Lung (tissue), 12 donors: ENCODE results near the gene ZNF606. TPM values are rescaled to one million over a fixed set of nuclear protein-coding genes. Genes with fewer than 3 reads are reported as not detected.

Experiments
- ATAC-seq: fragments of 200-7000 bp; cut with Tn5 transposase; one replicate; pipeline ENCODE4 v1.9.1; 2020; ENCODE audit warnings: moderate number of reproducible peaks; ENCODE audit not compliant: insufficient read depth, low FRiP score
- DNase-seq, 3 donors: peaks; one replicate each; pipeline ENCODE4 v3.0.0-alpha.2; 2013 to 2017
- H3K27ac ChIP-seq, 2 donors: one replicate each; pipeline ENCODE4 v1.5.1; 2013; ENCODE audit warnings: mild to moderate bottlenecking in 2 of 2, moderate library complexity in 2 of 2, control low read depth in 1 of 2, inconsistent platforms in 1 of 2, low read depth in 1 of 2, low read length in 1 of 2
- H3K27me3 ChIP-seq, 3 donors: one replicate each; pipeline ENCODE4 v1.5.1; 2013; ENCODE audit warnings: low read length in 2 of 3; ENCODE audit not compliant: control insufficient read depth in 3 of 3, insufficient read depth in 3 of 3
- H3K36me3 ChIP-seq, 4 donors: one replicate each; pipeline ENCODE4 v1.5.1; 2013; ENCODE audit warnings: low read length in 4 of 4, mild to moderate bottlenecking in 1 of 4, moderate library complexity in 1 of 4; ENCODE audit not compliant: control insufficient read depth in 4 of 4, insufficient read depth in 4 of 4
- H3K4me1 ChIP-seq, 5 donors: one replicate each; pipeline ENCODE4 v1.5.1; 2013; ENCODE audit warnings: low read length in 5 of 5, mild to moderate bottlenecking in 2 of 5, moderate library complexity in 1 of 5; ENCODE audit not compliant: control insufficient read depth in 5 of 5, insufficient read depth in 5 of 5
- H3K4me3 ChIP-seq: one replicate; pipeline ENCODE4 v1.5.1; 2013; ENCODE audit warnings: mild to moderate bottlenecking, control low read depth, moderate library complexity
- H3K9ac ChIP-seq, 2 donors: one replicate each; pipeline ENCODE4 v1.5.1; 2013; ENCODE audit warnings: low read length in 2 of 2, control low read depth in 1 of 2; ENCODE audit not compliant: insufficient read depth in 1 of 2
- H3K9me3 ChIP-seq, 4 donors: one replicate each; pipeline ENCODE4 v1.5.1; 2013; ENCODE audit warnings: low read length in 3 of 4, mild to moderate bottlenecking in 1 of 4, moderate library complexity in 1 of 4; ENCODE audit not compliant: control insufficient read depth in 4 of 4, insufficient read depth in 3 of 4
- CTCF ChIP-seq: IDR thresholded peaks from 2 replicates; pipeline ENCODE4 v1.5.1; 2012; ENCODE audit warnings: mild to moderate bottlenecking; ENCODE audit errors: control extremely low read depth, extremely low read depth
- WGBS, 2 donors: extraction: QIAGEN DNeasy Blood & Tissue Kit; methylation state at CpG; one replicate each; pipeline ENCODE4 v1.1.7; 2013; 5-methylcytosine and 5-hydroxymethylcytosine counted together
- polyA plus RNA-seq, 2 donors: library from polyadenylated mRNA; stranded (reverse); fragments of 200-250 nt; gene quantifications; one replicate each; pipeline ENCODE4 v1.2.1, GENCODE V29; 2013
- total RNA-seq, 2 donors: library from RNA; depleted of rRNA in 1 of 2; stranded (reverse); fragments of >200 nt in 1 of 2; gene quantifications; one replicate each; pipeline ENCODE4 v1.2.1, GENCODE V29; 2014 to 2021
- donor health status: control.
- donor health status: control.
- donor health status: Bipolar disorder and iron deficiency.
- donor health status: healthy.
- donor health status: DM: yes; HTN: yes; CAD: no.

Gene ZNF606
- total and polyA plus RNA-seq, 4 donors, result 6.0 to 37.9 (median 11.7) TPM

GRCh38 chr19:57949296-57949695, 53.3 kb downstream of the ZNF606 start:
- TF ChIP-seq CTCF, result no peak
- H3K4me3 ChIP-seq, result no peak overlapping the region
- H3K36me3 ChIP-seq, result peaks cover 0 to 11% (median 3%) of the 10 kb centered on the region in 4 donors
- no peaks in the 10 kb centered on the region for H3K27me3 ChIP-seq
- no peak for ATAC-seq
- WGBS, 2 donors, result 94 to 97% methylated on average over 24 of the region's 24 CpGs
- no peak overlapping the region for H3K27ac ChIP-seq
- H3K4me1 ChIP-seq, result peaks cover 0 to 8% (median 5%) of the 10 kb centered on the region in 5 donors
- DNase-seq, result no peak
- H3K9me3 ChIP-seq, result peaks cover 0 to 52% (median 7%) of the 10 kb centered on the region in 4 donors
- no peak overlapping the region for H3K9ac ChIP-seq

- peaks cover 9 to 28% (median 16%) of the 10 kb centered on the region in 4 donors for H3K36me3 ChIP-seq
- DNase-seq (peak; percentile 98 to 99 (median 98)), ATAC-seq (peak; percentile 98)
- peaks cover 0 to 8% (median 5%) of the 10 kb centered on the region in 5 donors for H3K4me1 ChIP-seq
- peak within 1 kb of the TSS; percentile 90 for H3K4me3 ChIP-seq
- H3K9ac ChIP-seq, result peak within 1 kb of the TSS; percentile 68 to 70
- peaks cover 0 to 54% (median 20%) of the 10 kb centered on the region in 4 donors for H3K9me3 ChIP-seq
- H3K27ac ChIP-seq, result peak within 1 kb of the TSS; percentile 78 to 83
- no peaks in the 10 kb centered on the region for H3K27me3 ChIP-seq
- TF ChIP-seq CTCF, result peak; percentile 45
- WGBS, 2 donors, result 5 to 8% methylated on average over 44 to 54 of the region's 54 CpGs
Observed at GRCh38 chr19:57947419-57948134, 55.0 kb downstream of the ZNF606 start, which contains the start of gene ZNF256. Gene ZNF256 (minus strand): TSS chr19:57947706. CDS start chr19:57947474, 232 bp downstream.

GRCh38 chr19:57947088-57947418, 55.6 kb downstream of the ZNF606 start:
- Histone ChIP-seq H3K9me3 (peaks cover 0 to 57% (median 23%) of the 10 kb centered on the region in 4 donors), H3K9ac (peak overlapping the region; percentile 68 to 70), H3K27me3 (no peaks in the 10 kb centered on the region), H3K36me3 (peaks cover 14 to 33% (median 21%) of the 10 kb centered on the region in 4 donors), H3K4me3 (peak overlapping the region; percentile 90), H3K27ac (peak overlapping the region; percentile 78 to 83), H3K4me1 (peaks cover 0 to 8% (median 5%) of the 10 kb centered on the region in 5 donors)
- no peak for ATAC-seq
- 0 to 2% methylated on average over 18 of the region's 18 CpGs for WGBS, 2 donors
- DNase-seq, result no peak
- no peak for TF ChIP-seq CTCF
